Measurements from ENCODE around the gene BRPF3.

Gene BRPF3

GRCh38 chr6:36273067-36273466 is 76.5 kb downstream of the BRPF3 start (continued):
- TF ChIP-seq, protein P1, sequence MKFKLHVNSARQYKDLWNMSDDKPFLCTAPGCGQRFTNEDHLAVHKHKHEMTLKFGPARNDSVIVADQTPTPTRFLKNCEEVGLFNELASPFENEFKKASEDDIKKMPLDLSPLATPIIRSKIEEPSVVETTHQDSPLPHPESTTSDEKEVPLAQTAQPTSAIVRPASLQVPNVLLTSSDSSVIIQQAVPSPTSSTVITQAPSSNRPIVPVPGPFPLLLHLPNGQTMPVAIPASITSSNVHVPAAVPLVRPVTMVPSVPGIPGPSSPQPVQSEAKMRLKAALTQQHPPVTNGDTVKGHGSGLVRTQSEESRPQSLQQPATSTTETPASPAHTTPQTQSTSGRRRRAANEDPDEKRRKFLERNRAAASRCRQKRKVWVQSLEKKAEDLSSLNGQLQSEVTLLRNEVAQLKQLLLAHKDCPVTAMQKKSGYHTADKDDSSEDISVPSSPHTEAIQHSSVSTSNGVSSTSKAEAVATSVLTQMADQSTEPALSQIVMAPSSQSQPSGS (tag by site-specific recombination; IDR thresholded peaks at IDR 0.05; ENCODE audit: low read depth) = no peak
- TF ChIP-seq ZNF426 (tag by site-specific recombination; IDR thresholded peaks at IDR 0.05) (peak; percentile 63), ZNF48 (tag by site-specific recombination; IDR thresholded peaks at IDR 0.05) (no peak), PRDM2 (tag by site-specific recombination; IDR thresholded peaks at IDR 0.05; ENCODE audit: borderline replicate concordance) (no peak), ZNF830 (tag by site-specific recombination; IDR thresholded peaks at IDR 0.05; ENCODE audit: low read depth) (no peak), ZNF560 (tag by site-specific recombination; IDR thresholded peaks at IDR 0.05; ENCODE audit: borderline replicate concordance) (no peak), ZNF473 (tag by site-specific recombination; IDR thresholded peaks at IDR 0.05) (no peak), ZNF391 (tag by site-specific recombination; IDR thresholded peaks at IDR 0.05; ENCODE audit: borderline replicate concordance, low read depth) (no peak), MEIS1 (CRISPR knock-in tag; IDR thresholded peaks at IDR 0.05; ENCODE audit: borderline replicate concordance) (no peak), ZNF518A (tag by site-specific recombination; conservative IDR thresholded peaks at IDR 0.05; ENCODE audit: low read depth) (peak; percentile 76), ZNF623 (tag by site-specific recombination; IDR thresholded peaks at IDR 0.05) (peak; percentile 36; the same call in 1 of the 2 replicates), RBAK (tag by site-specific recombination; IDR thresholded peaks at IDR 0.05) (no peak), ZSCAN5A (tag by site-specific recombination; IDR thresholded peaks at IDR 0.05) (no peak), ZNF354C (tag by site-specific recombination; IDR thresholded peaks at IDR 0.05; ENCODE audit: borderline replicate concordance, low read depth) (no peak), ZNF76 (tag by site-specific recombination; IDR thresholded peaks at IDR 0.05; ENCODE audit: borderline replicate concordance, low read depth) (no peak), ZSCAN16 (tag by site-specific recombination; IDR thresholded peaks at IDR 0.05) (no peak), GLI2 (tag by site-specific recombination; IDR thresholded peaks at IDR 0.05; ENCODE audit: borderline replicate concordance, low read depth) (no peak), ZNF335 (tag by site-specific recombination; conservative IDR thresholded peaks at IDR 0.05) (no peak), ZNF19 (tag by site-specific recombination; IDR thresholded peaks at IDR 0.05; ENCODE audit: low read depth) (no peak), ZBTB21 (tag by site-specific recombination; IDR thresholded peaks at IDR 0.05) (no peak), ZNF530 (tag by site-specific recombination; IDR thresholded peaks at IDR 0.05; ENCODE audit: low read depth) (no peak), ZNF274 (IDR thresholded peaks at IDR 0.05; ENCODE audit: low read length) (no peak), ZNF274 (tag by site-specific recombination; IDR thresholded peaks at IDR 0.05; ENCODE audit: borderline replicate concordance) (no peak)
- TF ChIP-seq, protein P2, sequence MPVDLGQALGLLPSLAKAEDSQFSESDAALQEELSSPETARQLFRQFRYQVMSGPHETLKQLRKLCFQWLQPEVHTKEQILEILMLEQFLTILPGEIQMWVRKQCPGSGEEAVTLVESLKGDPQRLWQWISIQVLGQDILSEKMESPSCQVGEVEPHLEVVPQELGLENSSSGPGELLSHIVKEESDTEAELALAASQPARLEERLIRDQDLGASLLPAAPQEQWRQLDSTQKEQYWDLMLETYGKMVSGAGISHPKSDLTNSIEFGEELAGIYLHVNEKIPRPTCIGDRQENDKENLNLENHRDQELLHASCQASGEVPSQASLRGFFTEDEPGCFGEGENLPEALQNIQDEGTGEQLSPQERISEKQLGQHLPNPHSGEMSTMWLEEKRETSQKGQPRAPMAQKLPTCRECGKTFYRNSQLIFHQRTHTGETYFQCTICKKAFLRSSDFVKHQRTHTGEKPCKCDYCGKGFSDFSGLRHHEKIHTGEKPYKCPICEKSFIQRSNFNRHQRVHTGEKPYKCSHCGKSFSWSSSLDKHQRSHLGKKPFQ (tag by site-specific recombination; IDR thresholded peaks at IDR 0.05) = no peak

All from HEK293 (cell line).